ENCODE data around the gene HPS6.

The HPS6 gene

GRCh38 chr10:102069071-102069470 is 3.9 kb downstream of the HPS6 start:
- DNase-seq: no peak

- DNase-seq: peak; percentile 64
Measured at GRCh38 chr10:102072673-102073527, 7.8 kb downstream of the HPS6 start.

- DNase-seq: no peak
Measured at GRCh38 chr10:102083541-102083940, 18.4 kb downstream of the HPS6 start.

- no peak for DNase-seq
Measured at GRCh38 chr10:102085336-102085735, 20.2 kb downstream of the HPS6 start.

GRCh38 chr10:102086196-102086595 is 21.0 kb downstream of the HPS6 start:
- DNase-seq: no peak

GRCh38 chr10:102090772-102091171 is 25.6 kb downstream of the HPS6 start:
- DNase-seq: no peak

GRCh38 chr10:102096449-102096848 is 31.3 kb downstream of the HPS6 start:
- DNase-seq: no peak

GRCh38 chr10:102101152-102101551 is 36.0 kb downstream of the HPS6 start:
- no peak for DNase-seq

GRCh38 chr10:102102421-102102820 is 37.3 kb downstream of the HPS6 start:
- no peak for DNase-seq

GRCh38 chr10:102106998-102107397 is 41.8 kb downstream of the HPS6 start:
- no peak for DNase-seq

- DNase-seq: no peak
Measured at GRCh38 chr10:102109166-102110116, 44.3 kb downstream of the HPS6 start.

GRCh38 chr10:102111276-102111675 is 46.1 kb downstream of the HPS6 start:
- no peak for DNase-seq

GRCh38 chr10:102112210-102112817 is 47.2 kb downstream of the HPS6 start:
- no peak for DNase-seq

GRCh38 chr10:102113261-102113955 is 48.3 kb downstream of the HPS6 start:
- peak; percentile 11 for DNase-seq

GRCh38 chr10:102113956-102114857 is 49.1 kb downstream of the HPS6 start:
- peak; percentile 49 for DNase-seq

GRCh38 chr10:102114861-102115618 is 49.9 kb downstream of the HPS6 start:
- peak; percentile 66 for DNase-seq

- DNase-seq: no peak
Measured at GRCh38 chr10:102115775-102116174, 50.6 kb downstream of the HPS6 start.

- no peak for DNase-seq
Measured at GRCh38 chr10:102116656-102117055, 51.5 kb downstream of the HPS6 start.

All from NCI-H1694 treated with DMSO at 0.1 percent for 48 hours (cell line).